Measurements from ENCODE around the gene ZDHHC18.

DNA sequence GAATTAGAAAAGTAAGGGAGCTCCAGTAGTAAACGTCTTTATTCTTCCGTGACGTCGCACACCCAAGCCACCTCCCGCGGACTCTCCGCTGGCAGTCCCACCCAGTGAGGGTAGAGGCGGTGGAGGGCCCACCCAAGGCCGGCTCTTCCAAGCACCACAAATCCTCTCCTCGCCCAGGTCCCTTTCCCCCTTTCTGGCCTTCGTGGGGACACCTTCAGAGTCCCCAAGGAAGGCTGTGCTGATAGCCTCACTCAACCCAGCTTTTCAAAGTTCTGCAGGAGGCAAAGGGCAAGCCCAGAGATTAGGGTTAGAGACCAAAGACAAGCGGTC lies 63.9 kb downstream of the ZDHHC18 start:
- no peak for TF ChIP-seq YY1 (IDR thresholded peaks at IDR 0.05; ENCODE audit: low read depth)
- no peak for TF ChIP-seq FOXM1 (IDR thresholded peaks at IDR 0.05; ENCODE audit: borderline replicate concordance, low read depth)
- TF ChIP-seq, protein P1, sequence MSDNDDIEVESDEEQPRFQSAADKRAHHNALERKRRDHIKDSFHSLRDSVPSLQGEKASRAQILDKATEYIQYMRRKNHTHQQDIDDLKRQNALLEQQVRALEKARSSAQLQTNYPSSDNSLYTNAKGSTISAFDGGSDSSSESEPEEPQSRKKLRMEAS (IDR thresholded peaks at IDR 0.05): no peak
- TF ChIP-seq REST (IDR thresholded peaks at IDR 0.05; ENCODE audit: low read depth): no peak
- no peak for TF ChIP-seq TEAD4 (IDR thresholded peaks at IDR 0.05)
- no peak for TF ChIP-seq TCF12 (IDR thresholded peaks at IDR 0.05; ENCODE audit: low read depth)

All from Ishikawa (cell line).